ENCODE measurements around the gene HES1. TPM values are rescaled to one million over a fixed set of nuclear protein-coding genes. Genes with fewer than 3 reads are reported as not detected.

HES1 gene
- total and polyA plus RNA-seq, 10 of the 15 experiments (the other 5 are each of a cell fraction or from before 2014, with no cell fraction given): 0.46 to 5.3 (median 2.3) TPM

DNA sequence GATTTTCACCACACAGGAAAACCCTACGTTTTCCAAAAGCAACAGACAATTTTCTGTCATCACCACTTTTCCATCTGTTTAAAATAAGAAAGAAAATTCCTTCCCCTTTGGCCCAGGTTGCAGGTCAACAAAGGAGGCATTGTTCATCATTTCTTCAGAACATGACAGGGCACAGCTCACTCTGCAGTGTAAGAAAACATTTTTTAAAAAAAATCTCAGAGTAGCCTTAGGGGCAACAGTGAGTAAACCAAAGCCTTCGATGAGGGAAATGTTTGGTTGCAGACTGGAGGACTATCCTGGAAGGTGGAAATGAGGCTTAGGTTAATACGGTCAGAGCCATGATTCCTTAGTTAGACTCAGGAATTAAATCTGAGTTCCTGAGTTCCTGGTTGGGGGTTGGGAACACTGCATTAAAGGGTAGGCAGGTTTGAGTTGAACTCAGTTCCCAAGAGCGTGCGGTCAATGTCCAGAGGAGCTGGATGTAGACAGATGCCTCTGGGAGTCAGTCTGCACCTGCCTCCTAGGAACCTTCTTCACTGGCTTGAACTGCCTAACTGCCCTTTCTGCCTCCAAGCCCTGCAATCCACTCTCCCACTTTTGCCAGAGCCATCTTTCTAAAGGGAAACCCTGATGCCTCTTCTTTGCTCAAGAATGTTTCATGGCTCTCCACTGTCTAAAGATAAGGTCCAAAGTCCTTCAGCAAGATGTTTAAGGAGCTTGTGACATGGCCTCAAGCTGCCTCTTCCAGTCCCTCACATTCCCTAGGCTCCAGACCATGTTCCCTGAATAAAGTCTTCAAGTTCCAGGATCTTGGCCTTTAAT is 3.3 kb upstream of the HES1 start:
- intact Hi-C loops (cut with micrococcal nuclease; ENCODE audit: unreplicated experiment) (no loop called here), in situ Hi-C loops (cut with MboI) (loop anchor here (10.0 kb wide), 1 partner anchor 348 kb away; no protein-coding TSS in a partner anchor)
- SMC1A ChIA-PET (ENCODE audit: uncharacterized antibody, unreplicated experiment): interaction anchor here (5.2 kb wide), 1 partner anchor 32 kb away, joined by 23 read pairs; no protein-coding TSS in a partner anchor
- Histone ChIP-seq H3K4me3 (no peak overlapping the region), H4K20me1 (ENCODE audit: control insufficient read depth, insufficient read depth) (no peaks in the 10 kb centered on the region), H3K9me3 (replicated peaks; ENCODE audit: control insufficient read depth, insufficient read depth, low read length) (peaks cover 4% of the 10 kb centered on the region; the same call in 2 of the 3 replicates), H3K27ac (ENCODE audit: control insufficient read depth, insufficient read depth) (no peak overlapping the region), H2AFZ (ENCODE audit: control insufficient read depth, low read depth, low read length) (no peak overlapping the region), H3K4me1 (ENCODE audit: control insufficient read depth, insufficient read depth, low read length) (peaks cover 33% of the 10 kb centered on the region), H3K27me3 (replicated peaks in 1 of 2; ENCODE audit: control insufficient read depth in 2 of 2, insufficient read depth in 2 of 2, low read length in 1 of 2) (peaks cover 1 to 3% of the 10 kb centered on the region in 2 experiments), H3K79me2 (ENCODE audit: control insufficient read depth, insufficient read depth, low read length) (no peaks in the 10 kb centered on the region), H3K36me3 (ENCODE audit: control insufficient read depth in 2 of 2, insufficient read depth in 2 of 2, low read length in 1 of 2) (no peaks in the 10 kb centered on the region), H3K9ac (ENCODE audit: control insufficient read depth, insufficient read depth, low read length) (no peak overlapping the region), H3K4me2 (ENCODE audit: control insufficient read depth, insufficient read depth) (no peak overlapping the region)
- POLR2A ChIA-PET: no interaction called here
- TF ChIP-seq PML (IDR thresholded peaks at IDR 0.05; ENCODE audit: low read length) (no peak), SP1 (IDR thresholded peaks at IDR 0.05; ENCODE audit: low read depth, low read length) (no peak), CHD2 (IDR thresholded peaks at IDR 0.05; ENCODE audit: borderline replicate concordance, low read depth, low read length) (no peak), FOXM1 (IDR thresholded peaks at IDR 0.05; ENCODE audit: low read depth, low read length) (no peak), CBFB (IDR thresholded peaks at IDR 0.05; ENCODE audit: low read depth) (no peak)
- TF ChIP-seq, protein P1, sequence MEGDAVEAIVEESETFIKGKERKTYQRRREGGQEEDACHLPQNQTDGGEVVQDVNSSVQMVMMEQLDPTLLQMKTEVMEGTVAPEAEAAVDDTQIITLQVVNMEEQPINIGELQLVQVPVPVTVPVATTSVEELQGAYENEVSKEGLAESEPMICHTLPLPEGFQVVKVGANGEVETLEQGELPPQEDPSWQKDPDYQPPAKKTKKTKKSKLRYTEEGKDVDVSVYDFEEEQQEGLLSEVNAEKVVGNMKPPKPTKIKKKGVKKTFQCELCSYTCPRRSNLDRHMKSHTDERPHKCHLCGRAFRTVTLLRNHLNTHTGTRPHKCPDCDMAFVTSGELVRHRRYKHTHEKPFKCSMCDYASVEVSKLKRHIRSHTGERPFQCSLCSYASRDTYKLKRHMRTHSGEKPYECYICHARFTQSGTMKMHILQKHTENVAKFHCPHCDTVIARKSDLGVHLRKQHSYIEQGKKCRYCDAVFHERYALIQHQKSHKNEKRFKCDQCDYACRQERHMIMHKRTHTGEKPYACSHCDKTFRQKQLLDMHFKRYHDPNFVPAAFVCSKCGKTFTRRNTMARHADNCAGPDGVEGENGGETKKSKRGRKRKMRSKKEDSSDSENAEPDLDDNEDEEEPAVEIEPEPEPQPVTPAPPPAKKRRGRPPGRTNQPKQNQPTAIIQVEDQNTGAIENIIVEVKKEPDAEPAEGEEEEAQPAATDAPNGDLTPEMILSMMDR (IDR thresholded peaks at IDR 0.05 in 2 of 3, conservative IDR thresholded peaks at IDR 0.05 in 1 of 3; ENCODE audit: control insufficient read depth in 2 of 3, extremely low read depth in 1 of 3, insufficient read depth in 1 of 3, low read depth in 3 of 3, low read length in 3 of 3): no peak
- FAIRE-seq: no peak
- WGBS (ENCODE audit: insufficient coverage, insufficient replicate concordance, low lambda C conversion rate, missing lambda C conversion rate): 95% methylated on average over 5 of the region's 5 CpGs
- ATAC-seq: no peak
- no peak for DNase-seq (ENCODE audit: low read depth, low spot score)
- CTCF ChIA-PET: interaction anchor here (1.2 to 3.1 kb wide), 3 partner anchors 183 to 467 kb away, joined by 3 to 10 read pairs (median 3); no protein-coding TSS in a partner anchor
- BruUV-seq (replicated peaks): no TSS peak
- RAD21 ChIA-PET (ENCODE audit: unreplicated experiment): interaction anchor here (0.6 to 3.1 kb wide), 3 partner anchors 28 to 75 kb away, joined by 3 to 15 read pairs (median 4); no protein-coding TSS in a partner anchor

Data from GM12878 (cell line).